Ectodermal cell (in vitro differentiated cells): Measurements from ENCODE around the gene IGFBPL1. TPM values are rescaled to one million over a fixed set of nuclear protein-coding genes. Genes with fewer than 3 reads are reported as not detected.
"Not testable (repeated sequence)": the region's sequence is repeated elsewhere in the genome, so short reads cannot be mapped to it uniquely, and the experiment has no call there.

Experiments
- H3K27ac ChIP-seq: 2 replicates; pipeline ENCODE4 v1.7.0; 2013; ENCODE audit warnings: mild to moderate bottlenecking, low read depth, low read length; ENCODE audit not compliant: insufficient read depth, poor library complexity, severe bottlenecking
- H3K27me3 ChIP-seq: 2 replicates; pipeline ENCODE4 v1.7.0; 2013; ENCODE audit warnings: mild to moderate bottlenecking, low read length; ENCODE audit not compliant: insufficient read depth, control insufficient read depth, poor library complexity, severe bottlenecking
- H3K36me3 ChIP-seq: one replicate; pipeline ENCODE4 v1.7.0; 2013; ENCODE audit warnings: low read length; ENCODE audit not compliant: control insufficient read depth, insufficient read depth
- H3K4me1 ChIP-seq: one replicate; pipeline ENCODE4 v1.7.0; 2013; ENCODE audit warnings: low read length; ENCODE audit not compliant: control insufficient read depth, insufficient read depth
- H3K4me3 ChIP-seq: 2 replicates; pipeline ENCODE4 v1.7.0; 2013; ENCODE audit warnings: low read depth, low read length, control low read depth; ENCODE audit not compliant: insufficient read depth
- H3K9me3 ChIP-seq: 2 replicates; pipeline ENCODE4 v1.7.0; 2013; ENCODE audit warnings: mild to moderate bottlenecking, low read length, moderate library complexity; ENCODE audit not compliant: control insufficient read depth
- WGBS, 2 experiments: methylation state at CpG; one replicate each; pipeline ENCODE4 v1.1.7; 2013; ENCODE audit warnings: missing lambda C conversion rate in 2 of 2; 5-methylcytosine and 5-hydroxymethylcytosine counted together
- polyA plus RNA-seq, 4 experiments: library from polyadenylated mRNA; stranded (reverse); fragments of 50-300 nt; gene quantifications; one replicate each; pipeline ENCODE4 v1.2.3, GENCODE V29; 2013

Gene IGFBPL1
- polyA plus RNA-seq (2013, experiment 1 of 4) = 67.0 TPM
- polyA plus RNA-seq (2013, experiment 2 of 4) = 54.9 TPM
- 62.5 TPM for polyA plus RNA-seq (2013, experiment 3 of 4)
- 61.5 TPM for polyA plus RNA-seq (2013, experiment 4 of 4)

- H3K27me3 ChIP-seq = peaks cover 39% of the 10 kb centered on the region
- H3K9me3 ChIP-seq = no peaks in the 10 kb centered on the region
- no peak within 1 kb of the TSS for H3K27ac ChIP-seq
- 1% methylated on average over 113 of the region's 115 CpGs for WGBS, 2 experiments
- H3K36me3 ChIP-seq = no peaks in the 10 kb centered on the region
- H3K4me1 ChIP-seq = peaks cover 35% of the 10 kb centered on the region
- peak within 1 kb of the TSS; percentile 47 for H3K4me3 ChIP-seq
Observed at GRCh38 chr9:38423973-38424843, at the start of gene IGFBPL1. Gene IGFBPL1 (minus strand): TSS chr9:38424454. CDS start chr9:38424424, 30 bp downstream.

GRCh38 chr9:38472583-38473249, 48.5 kb upstream of the IGFBPL1 start:
- not testable (repeated sequence) for H3K4me3 ChIP-seq, H3K27ac ChIP-seq, H3K36me3 ChIP-seq, H3K27me3 ChIP-seq, H3K4me1 ChIP-seq, H3K9me3 ChIP-seq
- WGBS, 2 experiments = 95 to 96% methylated on average over 1 to 2 of the region's 2 CpGs

GRCh38 chr9:38467404-38467803, 43.1 kb upstream of the IGFBPL1 start:
- Histone ChIP-seq H3K36me3 (no peaks in the 10 kb centered on the region), H3K4me3 (no peak overlapping the region), H3K4me1 (no peaks in the 10 kb centered on the region), H3K27me3 (no peaks in the 10 kb centered on the region), H3K9me3 (no peaks in the 10 kb centered on the region), H3K27ac (no peak overlapping the region)
- 41 to 57% methylated on average over 3 of the region's 3 CpGs for WGBS, 2 experiments

GRCh38 chr9:38453835-38454234, 29.6 kb upstream of the IGFBPL1 start:
- no peaks in the 10 kb centered on the region for H3K9me3 ChIP-seq
- H3K36me3 ChIP-seq = no peaks in the 10 kb centered on the region
- WGBS, 2 experiments = 94 to 95% methylated on average over 2 to 3 of the region's 3 CpGs
- H3K4me3 ChIP-seq = no peak overlapping the region
- no peak overlapping the region for H3K27ac ChIP-seq
- no peaks in the 10 kb centered on the region for H3K4me1 ChIP-seq
- H3K27me3 ChIP-seq = no peaks in the 10 kb centered on the region

GRCh38 chr9:38451162-38451561, 26.9 kb upstream of the IGFBPL1 start:
- no peak overlapping the region for H3K27ac ChIP-seq
- H3K9me3 ChIP-seq = no peaks in the 10 kb centered on the region
- H3K4me1 ChIP-seq = no peaks in the 10 kb centered on the region
- H3K4me3 ChIP-seq = no peak overlapping the region
- no peaks in the 10 kb centered on the region for H3K27me3 ChIP-seq
- no peaks in the 10 kb centered on the region for H3K36me3 ChIP-seq

- Histone ChIP-seq H3K27ac (no peak overlapping the region), H3K27me3 (no peaks in the 10 kb centered on the region), H3K4me1 (no peaks in the 10 kb centered on the region), H3K9me3 (no peaks in the 10 kb centered on the region), H3K4me3 (no peak overlapping the region), H3K36me3 (no peaks in the 10 kb centered on the region)
- no CpG with 5 or more reads among the region's 1 CpG for WGBS, 2 experiments
Observed at GRCh38 chr9:38447703-38448102, 23.4 kb upstream of the IGFBPL1 start.

GRCh38 chr9:38445154-38446043, 21.1 kb upstream of the IGFBPL1 start:
- Histone ChIP-seq H3K4me3 (no peak overlapping the region), H3K4me1 (no peaks in the 10 kb centered on the region), H3K27me3 (no peaks in the 10 kb centered on the region), H3K9me3 (no peaks in the 10 kb centered on the region), H3K27ac (no peak overlapping the region), H3K36me3 (no peaks in the 10 kb centered on the region)
- 91% methylated on average over 10 of the region's 11 CpGs for WGBS, 2 experiments

GRCh38 chr9:38443597-38443996, 19.3 kb upstream of the IGFBPL1 start:
- Histone ChIP-seq H3K27ac (no peak overlapping the region), H3K9me3 (no peaks in the 10 kb centered on the region), H3K36me3 (no peaks in the 10 kb centered on the region), H3K4me3 (no peak overlapping the region), H3K4me1 (no peaks in the 10 kb centered on the region), H3K27me3 (no peaks in the 10 kb centered on the region)
- WGBS, 2 experiments = 76 to 80% methylated on average over 2 of the region's 2 CpGs

GRCh38 chr9:38443181-38443580, 18.9 kb upstream of the IGFBPL1 start:
- H3K36me3 ChIP-seq = no peaks in the 10 kb centered on the region
- no peaks in the 10 kb centered on the region for H3K27me3 ChIP-seq
- 88 to 89% methylated on average over 7 of the region's 7 CpGs for WGBS, 2 experiments
- H3K9me3 ChIP-seq = no peaks in the 10 kb centered on the region
- H3K27ac ChIP-seq = no peak overlapping the region
- no peaks in the 10 kb centered on the region for H3K4me1 ChIP-seq
- no peak overlapping the region for H3K4me3 ChIP-seq
